HuH-7.5 (cell line): ENCODE results near the gene PCBP1.
"Not testable (repeated sequence)": the region's sequence is repeated elsewhere in the genome, so short reads cannot be mapped to it uniquely, and the experiment has no call there.

ENCODE experiments used
- DNase-seq: peaks from one replicate; pipeline ENCODE4 v3.0.0; 2011; ENCODE audit warnings: low spot score

PCBP1 gene

DNA sequence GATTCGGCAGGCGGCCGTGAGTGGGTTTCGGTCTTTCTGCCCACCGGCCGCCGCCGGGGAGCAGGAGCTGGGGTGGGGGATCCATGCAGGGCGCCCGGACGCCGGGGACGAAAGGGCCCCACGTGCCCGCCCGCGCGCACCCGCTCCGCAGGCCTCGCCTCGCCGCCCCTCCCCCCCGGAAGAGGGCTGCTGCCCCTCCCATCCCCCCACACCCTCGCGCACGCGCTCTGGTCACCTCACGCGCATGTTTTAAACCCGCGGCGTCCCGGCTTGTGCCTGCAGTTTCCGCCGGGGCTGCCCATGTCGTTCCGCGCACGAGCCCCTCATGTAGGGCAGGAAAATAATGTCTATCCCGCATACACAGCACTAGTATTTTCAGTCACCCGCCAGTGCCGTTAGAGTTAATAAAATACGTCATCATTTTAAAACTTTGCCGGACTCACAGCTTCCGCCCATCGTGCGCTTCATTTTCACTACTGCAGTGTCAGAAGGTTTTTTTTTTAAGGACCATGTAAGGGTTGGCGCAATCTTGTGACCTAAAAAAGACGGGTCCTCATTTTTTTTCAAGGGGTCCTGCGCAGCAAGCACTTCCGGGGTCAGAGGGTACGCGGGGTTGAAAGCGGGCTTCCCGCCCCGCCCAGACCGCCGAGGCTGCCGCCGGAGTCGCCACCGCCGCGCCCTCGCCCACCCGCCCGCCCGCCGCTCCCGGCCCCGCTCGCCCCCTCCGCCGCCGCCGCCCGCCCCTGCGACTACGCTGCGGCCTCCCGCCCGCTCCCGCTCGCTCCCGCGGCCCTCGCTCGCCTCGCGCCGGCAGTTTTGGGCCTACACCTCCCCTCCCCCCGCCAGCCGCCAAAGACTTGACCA, at the start of gene PCBP1:
PCBP1 (plus strand) TSS at position 640 of the 864 bp plus-strand sequence. CDS start 267 bp downstream, outside the sequence.
- DNase-seq: peak; percentile 93

DNA sequence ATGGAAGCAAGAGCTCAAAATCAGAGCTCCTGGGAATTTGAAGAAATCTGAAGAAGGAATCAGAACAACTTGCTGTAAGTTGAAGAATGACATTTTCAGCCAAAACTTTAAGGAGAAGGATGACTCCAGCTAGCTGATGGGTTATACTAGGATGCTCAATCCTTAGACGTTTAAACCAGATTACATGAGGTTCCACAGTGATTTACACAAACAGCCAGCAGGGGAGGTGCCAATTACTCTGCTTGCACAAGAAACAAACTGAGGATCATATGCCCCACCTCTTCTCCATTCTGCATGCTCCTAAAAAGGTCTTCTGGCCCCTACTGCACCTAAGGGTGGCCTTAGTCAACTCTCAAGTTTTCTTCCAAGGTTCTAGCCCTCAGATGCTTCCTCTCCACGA, 47.9 kb upstream of the PCBP1 start:
- no peak for DNase-seq

DNA sequence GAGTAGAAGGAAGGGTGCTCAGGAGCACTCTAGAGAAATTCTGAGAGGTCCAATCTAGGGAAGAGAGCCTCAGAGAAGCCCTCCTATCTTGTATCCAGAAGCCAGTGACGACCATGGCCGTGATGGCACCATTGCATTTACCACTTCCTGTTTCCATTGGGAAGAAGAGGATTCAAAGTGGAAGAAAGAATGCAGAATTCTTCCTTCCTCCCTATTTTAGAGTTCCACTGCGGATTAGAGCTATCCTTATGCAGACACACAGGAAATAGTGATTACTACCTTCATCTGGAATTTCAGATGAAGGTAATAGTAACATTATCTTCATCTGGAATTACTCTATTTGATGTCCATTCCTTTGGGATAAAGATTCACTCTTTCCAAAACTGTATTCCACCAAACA, 45.6 kb upstream of the PCBP1 start:
- no peak for DNase-seq

DNA sequence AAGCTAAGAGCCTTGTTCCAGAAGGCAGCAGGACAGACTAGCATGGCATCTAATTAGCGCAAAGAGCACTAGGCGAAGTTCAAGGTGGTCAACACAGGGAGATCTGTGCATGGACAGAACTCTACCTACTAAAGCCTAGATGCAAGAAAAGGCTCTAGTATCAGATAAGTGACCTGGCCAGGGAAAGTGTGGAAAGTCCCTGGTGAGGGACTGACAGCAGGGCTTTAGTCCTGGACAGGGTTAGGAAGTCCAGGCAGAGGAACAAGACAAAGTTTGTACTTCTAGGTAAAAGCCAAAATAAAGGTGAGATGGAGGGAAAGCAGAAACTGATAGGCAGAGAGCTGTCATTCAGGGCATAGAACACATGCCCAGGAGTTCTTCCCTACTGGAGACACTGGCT, 45.0 kb upstream of the PCBP1 start:
- no peak for DNase-seq

DNA sequence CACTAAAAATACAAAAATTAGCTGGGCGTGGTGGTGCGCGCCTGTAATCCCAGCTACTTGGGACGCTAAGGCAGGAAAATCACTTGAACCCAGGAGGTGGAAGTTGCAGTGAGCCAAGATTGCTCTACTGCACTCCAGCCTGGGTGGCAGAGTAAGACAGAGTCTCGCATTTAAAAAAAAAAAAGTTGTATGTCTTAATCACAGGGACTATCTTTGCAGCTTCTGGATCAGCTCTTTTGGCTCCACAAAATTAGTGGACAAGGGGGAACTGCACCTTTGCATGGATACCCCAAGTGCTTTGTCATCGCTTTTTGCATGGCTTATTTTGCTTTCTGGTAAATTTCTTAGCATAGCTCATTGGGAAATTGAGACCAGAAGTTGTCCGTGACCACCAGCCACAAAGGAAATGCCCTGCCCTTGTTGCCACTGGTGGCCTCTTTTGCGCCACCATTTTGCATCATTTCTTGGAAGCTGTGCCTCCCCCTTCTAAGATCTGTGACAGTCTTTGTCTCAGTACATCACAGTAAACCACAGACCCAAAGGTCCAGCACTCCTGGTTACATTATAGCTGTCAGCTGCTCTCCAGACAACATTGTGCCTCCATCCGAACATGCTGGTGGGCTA, 43.9 kb upstream of the PCBP1 start:
- DNase-seq: no peak

DNA sequence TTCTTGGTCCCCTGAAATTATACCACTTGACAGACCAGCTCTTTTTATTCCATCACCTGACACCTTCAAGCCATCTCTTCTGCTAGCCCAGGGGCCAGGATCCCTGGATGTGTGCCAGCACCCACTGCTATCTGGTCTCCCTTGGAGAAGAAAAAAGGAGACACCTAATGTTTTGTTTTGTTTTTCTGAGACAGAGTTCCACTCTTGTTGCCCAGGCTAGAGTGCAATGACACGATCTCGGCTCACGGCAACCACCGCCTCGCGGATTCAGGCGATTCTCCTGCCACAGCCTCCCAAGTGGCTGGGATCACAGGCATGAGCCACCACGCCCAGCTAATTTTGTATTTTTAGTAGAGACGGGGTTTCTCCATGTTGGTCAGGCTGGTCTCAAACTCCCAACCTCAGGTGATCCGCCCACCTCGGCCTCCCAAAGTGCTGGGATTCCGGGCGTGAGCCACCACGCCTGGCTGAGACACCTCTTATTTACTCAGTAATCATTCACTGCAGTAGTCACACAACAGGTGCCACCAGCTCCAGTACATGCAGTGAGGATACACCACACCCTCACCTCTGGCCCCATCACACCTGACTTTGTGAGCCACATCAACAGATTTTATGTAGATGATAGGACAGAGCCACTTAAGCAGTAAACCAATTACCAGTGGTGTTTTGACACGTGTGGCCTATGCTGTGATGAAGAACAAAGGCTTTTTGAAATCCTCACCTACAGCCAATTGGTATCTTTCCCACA, 42.8 kb upstream of the PCBP1 start:
- DNase-seq: no peak

DNA sequence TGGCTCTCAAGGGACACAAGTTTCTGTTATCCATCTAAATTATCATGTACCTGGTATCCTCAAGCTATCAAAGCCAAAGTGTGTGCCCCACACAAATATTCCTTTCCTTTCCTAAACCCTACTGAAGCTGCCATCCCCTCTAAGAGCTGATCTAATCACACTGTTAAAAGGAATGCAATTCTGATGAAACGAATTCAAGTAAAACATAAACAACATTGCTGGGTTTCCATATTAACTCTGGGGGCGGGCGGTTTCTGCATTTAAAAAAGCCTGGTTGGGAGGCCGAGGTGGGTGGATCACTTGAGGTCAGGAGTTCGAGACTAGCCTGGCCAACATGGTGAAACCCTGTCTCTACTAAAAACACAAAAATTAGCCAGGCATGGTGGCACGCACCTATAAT, 41.9 kb upstream of the PCBP1 start:
- no peak for DNase-seq

DNA sequence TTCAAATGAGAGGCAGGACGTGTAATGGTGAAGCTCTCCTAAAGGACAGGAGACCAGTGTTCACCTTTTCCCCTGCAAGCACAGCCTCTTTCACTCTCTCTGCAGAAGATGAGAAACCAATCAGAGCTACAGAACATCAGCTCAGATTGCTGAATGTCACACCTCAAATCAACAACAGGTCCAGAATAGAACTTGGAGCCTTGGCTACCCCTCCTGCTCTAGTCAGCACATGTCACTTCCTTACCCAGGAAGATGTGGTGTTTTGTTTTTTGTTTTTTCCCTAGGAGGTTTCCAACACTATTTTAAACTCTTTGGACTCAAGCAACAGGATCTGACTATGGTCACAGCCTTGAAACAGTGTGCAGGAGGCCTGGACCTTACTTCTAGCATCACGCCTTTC, 41.3 kb upstream of the PCBP1 start:
- DNase-seq: no peak

DNA sequence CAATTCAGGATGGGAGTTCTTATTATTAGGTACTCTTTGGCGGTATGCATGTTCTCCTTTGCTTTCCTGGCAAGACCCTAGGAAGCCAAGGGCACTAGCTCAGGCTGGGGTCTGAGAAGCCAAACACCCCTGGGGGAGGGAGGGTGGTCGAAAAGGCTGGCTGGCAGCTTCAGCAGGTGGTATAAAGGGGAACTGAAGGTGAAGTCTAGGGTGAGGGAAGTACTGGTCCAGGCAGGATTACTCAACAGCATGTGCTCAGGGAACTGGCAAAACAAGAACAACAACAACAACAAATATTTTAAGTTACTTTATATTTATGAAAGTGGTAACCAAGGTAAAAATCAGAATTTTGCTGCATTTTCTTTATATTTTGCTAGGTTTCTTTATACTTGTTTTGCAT, 40.7 kb upstream of the PCBP1 start:
- DNase-seq: no peak

DNA sequence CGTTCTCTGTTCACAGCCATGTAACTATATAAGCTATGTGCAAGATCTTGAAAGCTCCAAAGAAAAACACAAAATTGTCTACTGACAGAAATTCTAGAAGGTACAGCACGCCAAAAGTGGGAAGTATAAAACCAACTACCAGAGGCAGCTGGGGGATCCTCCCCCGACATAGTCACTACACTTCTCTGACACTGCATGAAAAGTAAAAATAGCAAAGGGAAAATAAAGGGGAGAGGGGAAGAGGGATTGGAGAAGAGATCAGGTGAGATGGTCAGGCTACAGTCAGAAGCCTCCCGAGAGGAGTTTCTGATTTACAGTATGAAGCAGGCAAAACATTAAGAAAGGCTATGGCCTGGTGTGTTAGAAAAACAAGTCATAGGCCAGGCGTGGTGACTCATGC, 39.8 kb upstream of the PCBP1 start:
- DNase-seq: no peak

DNA sequence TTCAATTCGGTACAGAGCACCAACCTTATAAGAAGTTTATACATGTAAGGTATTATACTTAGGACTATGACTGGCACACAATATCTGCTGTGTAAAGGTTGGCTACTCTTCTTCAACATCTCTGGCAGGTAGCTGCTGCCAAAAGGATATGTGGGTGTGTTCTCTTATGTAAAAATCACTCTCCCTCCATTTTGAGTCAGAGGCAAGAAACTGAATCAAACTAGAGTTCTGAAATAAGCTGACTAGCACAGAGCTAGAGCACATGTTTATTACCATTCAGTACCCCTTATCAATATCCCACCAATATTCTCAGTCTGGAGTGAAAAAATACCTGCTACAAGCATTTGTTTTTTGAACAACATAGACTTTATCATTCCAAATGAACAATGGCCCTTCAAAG, 38.0 kb upstream of the PCBP1 start:
- DNase-seq: no peak

DNA sequence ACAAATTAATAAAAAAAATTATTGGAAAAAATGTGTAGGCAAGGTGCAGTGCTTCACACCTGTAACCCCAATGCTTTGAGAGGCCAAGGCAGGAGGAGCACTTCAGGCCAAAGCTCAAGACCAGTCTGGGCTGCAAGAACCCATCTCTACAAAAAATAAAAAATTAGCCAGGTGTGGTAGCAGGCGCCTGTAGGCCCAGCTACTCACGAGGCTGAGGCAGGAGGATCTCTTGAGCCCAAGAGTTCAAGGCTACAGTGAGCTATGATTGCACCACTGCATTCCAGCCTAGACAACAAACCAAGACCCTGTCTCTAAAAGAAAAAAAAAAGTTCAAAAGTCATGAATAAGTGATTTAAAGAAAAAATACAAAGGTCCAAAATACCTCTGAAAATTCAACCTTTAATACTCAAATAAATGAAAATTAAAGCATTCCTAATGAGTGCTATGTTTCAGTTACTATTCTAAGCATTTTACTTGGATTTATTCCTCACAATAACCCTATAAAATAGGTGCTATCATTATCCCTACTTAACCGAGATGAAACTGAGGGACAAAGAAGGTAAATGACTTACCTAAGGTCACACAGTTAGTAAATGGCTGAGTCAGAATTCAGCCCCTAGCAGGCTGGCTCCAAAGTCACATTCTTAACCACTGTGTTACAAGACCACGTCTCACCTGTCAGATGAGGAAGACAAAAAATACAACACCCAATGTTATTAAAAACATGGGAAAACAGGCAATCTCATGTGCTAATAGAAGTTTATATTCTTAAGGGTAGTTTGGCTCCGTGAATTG, 36.4 kb upstream of the PCBP1 start:
- no peak for DNase-seq

DNA sequence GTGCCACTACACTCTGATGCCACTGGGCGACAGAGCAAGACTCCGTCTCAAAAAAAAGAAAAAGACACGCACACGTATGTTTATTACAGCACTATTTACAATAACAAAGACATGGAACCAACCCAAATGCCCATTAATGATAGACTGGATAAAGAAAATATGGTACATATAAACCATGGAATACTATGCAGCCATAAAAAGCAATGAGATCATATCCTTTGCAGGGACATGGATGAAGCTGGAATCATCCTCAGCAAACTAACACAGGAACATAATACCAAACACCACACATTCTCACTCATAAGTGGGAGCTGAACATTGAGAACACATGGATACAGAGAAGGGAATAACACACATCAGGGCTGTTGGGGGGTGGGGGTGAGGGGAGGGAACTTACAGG, 32.0 kb upstream of the PCBP1 start:
- not testable (repeated sequence) for DNase-seq

DNA sequence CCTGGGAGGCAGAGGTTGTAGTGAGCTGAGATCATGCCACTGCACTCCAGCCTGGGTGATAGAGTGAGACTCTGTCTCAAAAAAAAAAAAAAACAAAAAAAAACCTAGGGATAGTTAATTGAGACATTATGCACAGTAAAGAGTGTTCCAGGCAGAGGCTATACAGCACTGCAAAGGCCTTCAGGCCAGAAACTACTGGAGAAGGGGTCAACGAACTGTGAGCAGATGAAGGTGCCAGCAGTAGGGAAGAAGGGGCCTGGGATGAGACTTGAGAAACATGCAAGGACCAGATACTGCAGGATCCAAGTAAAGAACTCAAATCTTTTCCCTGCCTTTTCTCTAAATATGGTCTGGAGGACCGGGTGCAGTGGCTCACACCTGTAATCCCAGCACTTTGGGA, 26.0 kb upstream of the PCBP1 start:
- no peak for DNase-seq

DNA sequence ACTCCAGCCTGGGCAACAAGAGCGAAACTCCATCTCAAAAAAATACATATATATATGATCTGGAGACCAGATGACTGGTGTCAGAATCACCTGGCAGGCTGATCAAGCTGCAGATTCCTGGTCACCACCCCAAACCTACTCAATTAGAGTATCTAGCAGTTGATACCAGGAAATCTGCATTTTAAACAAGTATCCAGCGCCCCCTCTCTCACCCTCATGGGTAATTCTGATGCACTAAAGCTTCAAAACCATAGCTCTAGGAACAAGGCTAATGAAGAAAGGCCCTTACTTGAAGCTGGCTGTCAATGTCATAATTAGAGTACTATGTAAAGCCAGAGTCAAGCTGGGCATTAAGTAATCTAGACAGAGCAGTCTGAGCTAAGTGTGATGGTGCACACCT, 25.0 kb upstream of the PCBP1 start:
- no peak for DNase-seq

DNA sequence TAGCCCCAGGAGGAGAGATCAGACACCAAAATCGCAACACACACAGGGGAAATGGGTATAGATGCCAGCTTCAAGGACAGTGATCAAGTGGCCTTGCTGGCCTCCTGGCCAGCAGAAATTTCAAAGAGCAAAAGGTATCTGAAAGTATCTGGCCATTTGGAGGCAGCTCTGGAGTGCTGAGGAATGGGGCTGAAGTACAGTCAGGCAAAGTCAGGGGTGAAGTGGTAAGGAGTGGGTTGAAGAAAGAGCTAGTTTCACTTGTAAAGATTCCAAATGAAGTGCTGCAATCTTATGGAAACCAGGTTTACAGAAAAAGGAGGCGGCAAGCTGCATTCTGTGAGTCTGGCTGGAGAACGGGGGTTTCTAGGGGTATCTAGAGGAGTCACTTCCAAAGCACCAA, 19.2 kb upstream of the PCBP1 start:
- DNase-seq: no peak

DNA sequence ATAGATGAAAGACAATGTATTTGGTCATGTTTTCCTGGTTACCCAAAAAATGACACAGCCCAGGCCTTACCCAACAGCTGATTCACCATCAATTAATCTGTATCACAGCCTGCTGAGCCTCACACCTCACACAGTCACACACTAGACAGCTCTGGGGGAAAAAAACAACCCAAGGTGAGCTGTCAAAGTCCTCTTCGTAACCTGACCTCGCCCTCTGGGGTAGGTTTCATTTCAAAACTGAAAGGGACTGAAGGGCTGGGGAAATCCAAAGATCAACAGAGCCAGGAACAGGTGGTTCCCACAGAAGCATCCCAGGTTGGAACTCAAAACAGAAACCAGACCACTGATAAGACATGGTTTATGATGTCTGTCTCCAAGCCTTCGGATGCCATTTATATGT, 18.2 kb upstream of the PCBP1 start:
- DNase-seq: no peak

DNA sequence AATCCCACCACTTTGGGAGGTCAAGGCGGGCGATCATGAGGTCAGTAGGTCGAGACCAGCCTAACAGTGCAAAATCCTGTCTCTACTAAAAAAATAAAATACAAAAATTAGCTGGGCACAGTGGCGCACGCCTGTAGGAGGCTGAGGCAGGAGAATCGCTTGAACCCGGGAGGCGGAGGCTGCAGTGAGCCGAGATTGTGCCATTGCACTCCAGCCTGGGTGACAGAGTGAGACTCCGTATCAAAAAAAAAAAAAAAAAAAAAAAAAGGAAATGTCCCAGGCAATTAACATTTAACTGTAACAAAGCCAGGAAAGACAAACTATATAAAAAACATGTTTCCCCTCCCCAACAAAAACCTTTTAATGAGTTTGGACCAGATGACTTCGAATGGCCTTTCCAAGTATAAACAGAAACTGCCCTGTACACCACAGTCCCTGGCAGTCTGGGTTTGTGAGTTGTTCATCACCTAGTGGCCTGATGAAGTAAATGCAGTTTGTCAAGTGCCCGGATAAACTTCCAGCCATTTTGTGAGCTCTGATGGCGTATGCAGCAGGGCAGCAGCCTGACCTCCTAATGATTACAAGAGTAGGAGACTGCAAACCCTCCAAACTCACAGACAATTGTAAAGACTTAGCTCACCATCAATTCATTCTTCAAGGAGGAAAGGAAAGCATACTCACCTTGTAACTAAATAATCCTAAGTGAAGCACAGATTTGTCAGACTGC, 16.6 kb upstream of the PCBP1 start:
- DNase-seq: peak; percentile 74

DNA sequence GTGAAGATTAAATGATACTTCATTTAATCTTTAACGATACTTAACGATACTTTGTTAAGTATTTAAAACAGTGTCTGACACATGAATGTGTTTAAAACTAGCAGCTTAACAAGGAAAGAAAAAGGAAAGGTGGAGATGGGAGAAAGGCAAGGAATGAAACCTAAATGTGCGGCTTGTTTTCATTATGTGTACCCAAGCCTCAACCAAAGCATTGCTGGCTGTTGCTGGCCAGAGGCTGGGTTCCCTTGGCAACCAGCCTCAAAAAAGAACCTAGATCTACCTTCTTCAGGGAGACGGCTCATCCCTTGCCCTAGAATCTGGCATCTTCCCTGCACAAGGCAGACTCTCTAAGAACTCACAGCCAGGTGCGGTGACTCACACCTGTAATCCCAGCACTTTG, 13.8 kb upstream of the PCBP1 start:
- DNase-seq: no peak

DNA sequence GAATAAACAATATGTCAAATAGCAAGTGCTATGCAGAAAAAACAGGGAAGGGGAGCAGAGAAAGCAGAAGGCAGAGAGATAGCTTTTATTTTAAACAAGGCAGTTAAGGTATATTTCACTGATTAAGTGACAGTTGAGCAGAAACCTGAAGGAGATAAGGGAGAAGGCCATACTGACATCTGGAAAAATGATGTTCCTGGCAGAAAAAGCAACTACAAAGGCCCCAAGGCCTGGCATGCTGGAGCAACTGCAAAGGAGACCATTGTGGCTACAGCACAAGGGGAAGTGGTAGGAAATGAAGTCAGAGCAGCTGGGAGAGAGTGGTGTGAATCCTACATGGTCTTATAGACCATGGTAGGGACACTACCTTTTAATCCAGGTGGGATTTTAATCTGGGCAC, 8.9 kb upstream of the PCBP1 start:
- no peak for DNase-seq

DNA sequence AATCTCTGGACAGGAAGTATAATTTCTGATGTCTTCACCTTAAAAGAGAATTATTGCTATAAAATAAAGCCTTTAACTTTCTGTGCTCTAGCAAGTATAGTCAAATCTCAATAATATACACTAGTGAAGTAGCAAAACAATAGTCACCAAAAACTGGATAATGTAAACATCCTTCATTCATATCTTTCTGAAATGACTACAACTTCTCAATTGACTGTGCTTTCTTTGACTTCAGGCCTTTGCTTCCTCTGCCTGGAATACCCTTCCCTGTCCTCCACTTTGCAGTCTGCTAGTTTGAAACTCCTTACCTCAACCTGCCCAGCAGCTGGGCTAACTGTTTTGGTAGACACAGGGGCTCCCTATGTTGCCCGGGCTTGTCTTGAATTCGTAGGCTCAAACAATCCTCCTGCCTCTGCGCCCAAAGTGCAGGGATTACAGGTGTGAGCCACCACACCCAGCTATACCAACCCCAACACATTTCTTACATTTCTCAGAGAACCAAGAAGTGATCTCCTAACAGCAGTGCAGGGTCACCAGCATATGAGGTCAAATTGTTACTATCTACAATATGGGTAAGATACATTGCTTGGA, 6.6 kb upstream of the PCBP1 start:
- DNase-seq: no peak
